HL-60/S4 treated with retinoic acid at 250 ng/mL for 4 days and 3 days (cell line): ENCODE data around the gene RIPOR3.
"Not testable (repeated sequence)": the region's sequence is repeated elsewhere in the genome, so short reads cannot be mapped to it uniquely, and the experiment has no call there.

Source experiments
- in situ Hi-C: fragments of 300-500 bp; cut with MboI; formaldehyde crosslinking; loops from 2 replicates; pipeline ENCODE4 v1.7.0; 2022; ENCODE audit warnings: low sequenced_read_pairs

RIPOR3 gene

GRCh38 chr20:50635676-50636600, 55.4 kb downstream of the RIPOR3 start:
- in situ Hi-C loops: no loop called here

- in situ Hi-C loops: no loop called here
Observed at GRCh38 chr20:50635014-50635557, 56.3 kb downstream of the RIPOR3 start.

- in situ Hi-C loops: no loop called here
Observed at GRCh38 chr20:50634191-50634590, 57.2 kb downstream of the RIPOR3 start.

- in situ Hi-C loops: no loop called here
Observed at GRCh38 chr20:50633361-50633760, 58.0 kb downstream of the RIPOR3 start.

- in situ Hi-C loops: no loop called here
Observed at GRCh38 chr20:50632701-50633100, 58.6 kb downstream of the RIPOR3 start.

- in situ Hi-C loops: no loop called here
Observed at GRCh38 chr20:50632236-50632635, 59.1 kb downstream of the RIPOR3 start.

GRCh38 chr20:50630578-50631263, 60.6 kb downstream of the RIPOR3 start:
- in situ Hi-C loops: no loop called here

- in situ Hi-C loops: no loop called here
Observed at GRCh38 chr20:50629670-50630045, 61.7 kb downstream of the RIPOR3 start.

GRCh38 chr20:50628853-50629669, 62.3 kb downstream of the RIPOR3 start:
- in situ Hi-C loops: no loop called here

- in situ Hi-C loops: no loop called here
Observed at GRCh38 chr20:50628332-50628731, 63.0 kb downstream of the RIPOR3 start.

GRCh38 chr20:50627747-50628146, 63.6 kb downstream of the RIPOR3 start:
- in situ Hi-C loops: no loop called here

GRCh38 chr20:50625986-50626677, 65.2 kb downstream of the RIPOR3 start:
- in situ Hi-C loops: no loop called here

GRCh38 chr20:50624351-50625016, 66.9 kb downstream of the RIPOR3 start:
- in situ Hi-C loops: no loop called here

- in situ Hi-C loops: no loop called here
Observed at GRCh38 chr20:50621068-50621665, 70.2 kb downstream of the RIPOR3 start.

GRCh38 chr20:50620459-50620858, 70.9 kb downstream of the RIPOR3 start:
- in situ Hi-C loops: not testable (repeated sequence)

- in situ Hi-C loops: no loop called here
Observed at GRCh38 chr20:50618537-50618936, 72.8 kb downstream of the RIPOR3 start.

- in situ Hi-C loops: no loop called here
Observed at GRCh38 chr20:50617022-50617421, 74.3 kb downstream of the RIPOR3 start.

GRCh38 chr20:50615407-50615806, 75.9 kb downstream of the RIPOR3 start:
- in situ Hi-C loops: no loop called here

- in situ Hi-C loops: no loop called here
Observed at GRCh38 chr20:50613438-50614169, 77.7 kb downstream of the RIPOR3 start.
